Esophagus squamous epithelium (tissue), 4 donors: ENCODE data around the gene CIDEC.

Experiments
- POLR2A ChIP-seq, 4 donors: fragments of 450-650 bp; IDR thresholded peaks; one replicate each; pipeline ENCODE4 v1.6.1; 2017; ENCODE audit warnings: antibody characterized with exemption in 4 of 4, mild to moderate bottlenecking in 4 of 4, moderate library complexity in 3 of 4
- TF ChIP-seq, protein P1 (sequence below), 6 experiments: fragments of 450-650 bp in 4 of 6; fragments of 200-600 bp in 2 of 6; sonication (generic) in 2 of 6; IDR thresholded peaks; one replicate each; pipeline ENCODE4 v1.5.1; 2016 to 2019; ENCODE audit warnings: antibody characterized with exemption in 6 of 6, mild to moderate bottlenecking in 4 of 6, moderate library complexity in 4 of 6

DNA sequence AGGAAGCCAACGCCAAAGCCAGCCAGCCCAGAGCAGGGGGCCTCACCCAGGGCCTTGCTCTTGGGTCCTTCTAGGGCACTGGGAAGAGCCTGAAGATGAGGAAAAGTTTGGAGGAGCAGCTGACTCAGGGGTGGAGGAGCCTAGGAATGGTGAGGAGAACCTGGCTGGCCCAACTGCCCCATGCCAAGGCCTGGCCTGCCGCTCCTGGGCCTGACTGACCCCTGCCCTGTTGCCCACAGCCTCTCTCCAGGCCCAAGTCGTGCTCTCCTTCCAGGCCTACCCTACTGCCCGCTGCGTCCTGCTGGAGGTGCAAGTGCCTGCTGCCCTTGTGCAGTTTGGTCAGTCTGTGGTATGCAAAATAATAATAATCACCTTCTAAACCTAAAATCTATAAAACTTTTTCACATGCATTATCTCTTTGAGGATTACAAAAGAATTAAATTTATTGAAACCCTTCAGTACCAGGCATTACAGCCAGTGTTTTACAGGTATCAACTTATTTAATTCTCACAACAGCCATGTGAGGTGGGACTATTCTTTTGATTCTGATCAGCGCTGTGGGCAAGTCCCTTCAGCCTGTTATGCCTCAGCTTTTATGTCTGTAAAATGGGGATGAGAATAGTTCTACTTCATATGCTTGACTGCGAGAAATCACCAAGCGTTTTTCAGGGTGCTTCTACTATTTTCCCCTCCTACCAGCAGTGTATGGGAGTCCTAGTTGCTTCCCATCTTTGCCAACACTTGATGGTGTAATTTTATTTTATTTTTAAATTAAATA lies 38.4 kb upstream of the CIDEC start:
- TF ChIP-seq, protein P1, sequence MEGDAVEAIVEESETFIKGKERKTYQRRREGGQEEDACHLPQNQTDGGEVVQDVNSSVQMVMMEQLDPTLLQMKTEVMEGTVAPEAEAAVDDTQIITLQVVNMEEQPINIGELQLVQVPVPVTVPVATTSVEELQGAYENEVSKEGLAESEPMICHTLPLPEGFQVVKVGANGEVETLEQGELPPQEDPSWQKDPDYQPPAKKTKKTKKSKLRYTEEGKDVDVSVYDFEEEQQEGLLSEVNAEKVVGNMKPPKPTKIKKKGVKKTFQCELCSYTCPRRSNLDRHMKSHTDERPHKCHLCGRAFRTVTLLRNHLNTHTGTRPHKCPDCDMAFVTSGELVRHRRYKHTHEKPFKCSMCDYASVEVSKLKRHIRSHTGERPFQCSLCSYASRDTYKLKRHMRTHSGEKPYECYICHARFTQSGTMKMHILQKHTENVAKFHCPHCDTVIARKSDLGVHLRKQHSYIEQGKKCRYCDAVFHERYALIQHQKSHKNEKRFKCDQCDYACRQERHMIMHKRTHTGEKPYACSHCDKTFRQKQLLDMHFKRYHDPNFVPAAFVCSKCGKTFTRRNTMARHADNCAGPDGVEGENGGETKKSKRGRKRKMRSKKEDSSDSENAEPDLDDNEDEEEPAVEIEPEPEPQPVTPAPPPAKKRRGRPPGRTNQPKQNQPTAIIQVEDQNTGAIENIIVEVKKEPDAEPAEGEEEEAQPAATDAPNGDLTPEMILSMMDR (IDR thresholded peaks at IDR 0.05): no peak
- no peak for TF ChIP-seq POLR2A (IDR thresholded peaks at IDR 0.05)
